Suprapubic skin (tissue), 4 donors: Measurements from ENCODE around the gene SLC9A8.

Experiments used
- EP300 ChIP-seq: sonication (generic); formaldehyde crosslinking; IDR thresholded peaks from one replicate; pipeline ENCODE4 v1.6.1; 2017; ENCODE audit warnings: antibody characterized with exemption
- POLR2AphosphoS5 ChIP-seq, 3 donors: sonication (generic); formaldehyde crosslinking; IDR thresholded peaks; one replicate each; pipeline ENCODE4 v1.6.1; 2017; ENCODE audit warnings: antibody characterized with exemption in 3 of 3
- TF ChIP-seq, protein P1 (sequence below), 2 donors: fragments of 200-600 bp in 1 of 2; fragments of 450-650 bp in 1 of 2; sonication (generic) in 1 of 2; IDR thresholded peaks; one replicate each; pipeline ENCODE4 v1.5.1; 2016 to 2019; ENCODE audit warnings: antibody characterized with exemption in 2 of 2, mild to moderate bottlenecking in 1 of 2, moderate library complexity in 1 of 2

DNA sequence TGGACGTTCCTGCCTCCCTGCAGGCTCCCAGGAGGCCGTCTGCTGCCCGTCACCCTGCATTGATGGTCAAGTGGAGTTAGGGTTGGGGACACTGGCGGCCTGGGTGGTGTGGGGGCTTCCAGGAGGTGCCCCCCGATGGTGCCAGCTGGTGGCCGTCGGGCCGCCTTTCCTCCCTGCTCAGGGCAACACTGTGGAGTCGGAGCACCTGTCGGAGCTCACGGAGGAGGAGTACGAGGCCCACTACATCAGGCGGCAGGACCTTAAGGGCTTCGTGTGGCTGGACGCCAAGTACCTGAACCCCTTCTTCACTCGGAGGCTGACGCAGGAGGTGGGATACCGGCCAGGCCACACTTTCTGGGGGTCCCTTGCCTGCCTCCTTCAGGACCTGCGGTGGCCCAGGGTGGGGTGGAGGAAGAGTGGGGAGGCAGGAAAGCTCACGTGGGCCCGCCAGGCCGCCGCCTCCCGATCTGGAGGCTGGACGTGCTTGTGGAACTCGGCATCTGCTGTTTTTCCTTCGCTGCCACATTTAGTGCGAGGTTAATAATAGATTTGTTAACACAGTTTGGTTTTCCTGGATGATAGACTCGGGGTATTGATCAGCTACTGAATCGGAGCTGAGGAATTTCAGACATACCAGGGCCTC lies 74.1 kb downstream of the SLC9A8 start:
- TF ChIP-seq, protein P1, sequence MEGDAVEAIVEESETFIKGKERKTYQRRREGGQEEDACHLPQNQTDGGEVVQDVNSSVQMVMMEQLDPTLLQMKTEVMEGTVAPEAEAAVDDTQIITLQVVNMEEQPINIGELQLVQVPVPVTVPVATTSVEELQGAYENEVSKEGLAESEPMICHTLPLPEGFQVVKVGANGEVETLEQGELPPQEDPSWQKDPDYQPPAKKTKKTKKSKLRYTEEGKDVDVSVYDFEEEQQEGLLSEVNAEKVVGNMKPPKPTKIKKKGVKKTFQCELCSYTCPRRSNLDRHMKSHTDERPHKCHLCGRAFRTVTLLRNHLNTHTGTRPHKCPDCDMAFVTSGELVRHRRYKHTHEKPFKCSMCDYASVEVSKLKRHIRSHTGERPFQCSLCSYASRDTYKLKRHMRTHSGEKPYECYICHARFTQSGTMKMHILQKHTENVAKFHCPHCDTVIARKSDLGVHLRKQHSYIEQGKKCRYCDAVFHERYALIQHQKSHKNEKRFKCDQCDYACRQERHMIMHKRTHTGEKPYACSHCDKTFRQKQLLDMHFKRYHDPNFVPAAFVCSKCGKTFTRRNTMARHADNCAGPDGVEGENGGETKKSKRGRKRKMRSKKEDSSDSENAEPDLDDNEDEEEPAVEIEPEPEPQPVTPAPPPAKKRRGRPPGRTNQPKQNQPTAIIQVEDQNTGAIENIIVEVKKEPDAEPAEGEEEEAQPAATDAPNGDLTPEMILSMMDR (IDR thresholded peaks at IDR 0.05) = no peak
- TF ChIP-seq POLR2AphosphoS5 (IDR thresholded peaks at IDR 0.05) (no peak), EP300 (no peak)
